Liver (tissue), 9 donors: Measurements from ENCODE around the gene SEMA4G. TPM values are rescaled to one million over a fixed set of nuclear protein-coding genes. Genes with fewer than 3 reads are reported as not detected.

ENCODE experiments used
- DNase-seq: peaks from one replicate; pipeline ENCODE4 v3.0.0-alpha.2; 2017; ENCODE audit warnings: low spot score
- H3K27ac ChIP-seq, 2 donors: one replicate each; pipeline ENCODE4 v1.7.0; 2013; ENCODE audit warnings: inconsistent platforms in 2 of 2, low read length in 2 of 2, control low read depth in 1 of 2, low read depth in 1 of 2, mild to moderate bottlenecking in 1 of 2
- H3K27me3 ChIP-seq, 4 donors: one replicate each; pipeline versions ENCODE4 v1.6.1 to v1.7.0; 2013; ENCODE audit warnings: low read length in 3 of 4, inconsistent platforms in 1 of 4, mild to moderate bottlenecking in 1 of 4, moderate library complexity in 1 of 4; ENCODE audit not compliant: control insufficient read depth in 4 of 4, insufficient read depth in 4 of 4
- H3K36me3 ChIP-seq, 4 donors: one replicate each; pipeline versions ENCODE4 v1.6.1 to v1.7.0; 2013; ENCODE audit warnings: low read length in 3 of 4, mild to moderate bottlenecking in 3 of 4, low read depth in 1 of 4, moderate library complexity in 1 of 4; ENCODE audit not compliant: control insufficient read depth in 4 of 4, insufficient read depth in 3 of 4
- H3K4me1 ChIP-seq, 4 donors: one replicate each; pipeline versions ENCODE4 v1.6.1 to v1.7.0; 2013; ENCODE audit warnings: low read length in 3 of 4, mild to moderate bottlenecking in 3 of 4, moderate library complexity in 1 of 4; ENCODE audit not compliant: control insufficient read depth in 4 of 4, insufficient read depth in 4 of 4
- H3K4me3 ChIP-seq, 3 donors: one replicate each; pipeline versions ENCODE4 v1.6.1 to v1.7.0; 2013; ENCODE audit warnings: low read length in 3 of 3, control low read depth in 1 of 3, low read depth in 1 of 3, mild to moderate bottlenecking in 1 of 3
- H3K9ac ChIP-seq, 2 donors: one replicate each; pipeline ENCODE4 v1.7.0; 2013; ENCODE audit warnings: low read length in 2 of 2, mild to moderate bottlenecking in 2 of 2, moderate library complexity in 2 of 2, control low read depth in 1 of 2, low read depth in 1 of 2
- H3K9me3 ChIP-seq, 4 donors: one replicate each; pipeline versions ENCODE4 v1.6.1 to v1.7.0; 2013; ENCODE audit warnings: low read length in 3 of 4; ENCODE audit not compliant: control insufficient read depth in 4 of 4
- FOXA2 ChIP-seq: IDR thresholded peaks from 2 replicates; pipeline ENCODE4 v1.6.1; 2016; ENCODE audit warnings: antibody characterized with exemption
- GABPA ChIP-seq, 2 donors: IDR thresholded peaks in 1 of 2; conservative IDR thresholded peaks in 1 of 2; 2 replicates each; pipeline ENCODE4 v1.6.1; 2016; ENCODE audit warnings: antibody characterized with exemption in 2 of 2, mild to moderate bottlenecking in 1 of 2, moderate library complexity in 1 of 2
- HNF4A ChIP-seq, 2 donors: conservative IDR thresholded peaks; 2 replicates each; pipeline ENCODE4 v1.6.1; 2016; ENCODE audit warnings: antibody characterized with exemption in 2 of 2, mild to moderate bottlenecking in 2 of 2
- HNF4G ChIP-seq: IDR thresholded peaks from 2 replicates; pipeline ENCODE4 v1.6.1; 2016; ENCODE audit warnings: antibody characterized with exemption
- JUND ChIP-seq, 2 donors: IDR thresholded peaks; 2 replicates each; pipeline ENCODE4 v1.6.1; 2016; ENCODE audit warnings: antibody characterized with exemption in 2 of 2
- NR2F2 ChIP-seq: IDR thresholded peaks from 2 replicates; pipeline ENCODE4 v1.6.1; 2016; ENCODE audit warnings: antibody characterized with exemption
- RAD21 ChIP-seq, 2 donors: IDR thresholded peaks; 2 replicates each; pipeline ENCODE4 v1.6.1; 2016; ENCODE audit warnings: antibody characterized with exemption in 2 of 2, mild to moderate bottlenecking in 2 of 2
- RXRA ChIP-seq, 2 donors: IDR thresholded peaks; 2 replicates each; pipeline ENCODE4 v1.6.1; 2017 to 2018; ENCODE audit warnings: antibody characterized with exemption in 2 of 2, mild to moderate bottlenecking in 1 of 2
- SP1 ChIP-seq: IDR thresholded peaks from 2 replicates; pipeline ENCODE4 v1.6.1; 2018; ENCODE audit warnings: antibody characterized with exemption, mild to moderate bottlenecking
- YY1 ChIP-seq: IDR thresholded peaks from 2 replicates; pipeline ENCODE4 v1.6.1; 2016; ENCODE audit warnings: antibody characterized with exemption, mild to moderate bottlenecking
- WGBS: extraction: QIAGEN DNeasy Blood & Tissue Kit; methylation state at CpG from one replicate; pipeline ENCODE4 v1.1.7; 2013; 5-methylcytosine and 5-hydroxymethylcytosine counted together
- polyA plus RNA-seq, 2 donors: library from polyadenylated mRNA; stranded (reverse) in 1 of 2; unstranded in 1 of 2; fragments of 200-250 nt in 1 of 2; fragments of >200 nt in 1 of 2; fragmentation: Nextera tagmentation in 1 of 2; extraction: Ambion mirVana in 1 of 2; gene quantifications; one replicate each; pipeline versions ENCODE4 v1.2.1 to v1.2.3, GENCODE V29; 2013 to 2015
- total RNA-seq, 2 donors: library from RNA; depleted of rRNA; stranded (reverse); fragments of >200 nt; gene quantifications; one replicate each; pipeline ENCODE4 v1.2.3, GENCODE V29; 2014
- TF ChIP-seq, protein P1 (sequence below): IDR thresholded peaks from 2 replicates; pipeline ENCODE4 v1.6.1; 2016; ENCODE audit warnings: antibody characterized with exemption
- TF ChIP-seq, protein P2 (sequence below): fragments of 150-350 bp; IDR thresholded peaks from 2 replicates; pipeline ENCODE4 v1.5.1; 2017; ENCODE audit warnings: improper control_type of control experiment, low read depth, low read length; ENCODE audit not compliant: missing input control
- TF ChIP-seq, protein P3 (sequence below): IDR thresholded peaks from 2 replicates; pipeline ENCODE4 v1.6.1; 2016; ENCODE audit warnings: antibody characterized with exemption
- donor health status: healthy.
- donor health status: healthy.
- donor health status: healthy.
- donor health status: healthy.
- donor health status: healthy.

SEMA4G gene
- total and polyA plus RNA-seq, 4 donors = 13.9 to 56.0 (median 30.2) TPM

DNA sequence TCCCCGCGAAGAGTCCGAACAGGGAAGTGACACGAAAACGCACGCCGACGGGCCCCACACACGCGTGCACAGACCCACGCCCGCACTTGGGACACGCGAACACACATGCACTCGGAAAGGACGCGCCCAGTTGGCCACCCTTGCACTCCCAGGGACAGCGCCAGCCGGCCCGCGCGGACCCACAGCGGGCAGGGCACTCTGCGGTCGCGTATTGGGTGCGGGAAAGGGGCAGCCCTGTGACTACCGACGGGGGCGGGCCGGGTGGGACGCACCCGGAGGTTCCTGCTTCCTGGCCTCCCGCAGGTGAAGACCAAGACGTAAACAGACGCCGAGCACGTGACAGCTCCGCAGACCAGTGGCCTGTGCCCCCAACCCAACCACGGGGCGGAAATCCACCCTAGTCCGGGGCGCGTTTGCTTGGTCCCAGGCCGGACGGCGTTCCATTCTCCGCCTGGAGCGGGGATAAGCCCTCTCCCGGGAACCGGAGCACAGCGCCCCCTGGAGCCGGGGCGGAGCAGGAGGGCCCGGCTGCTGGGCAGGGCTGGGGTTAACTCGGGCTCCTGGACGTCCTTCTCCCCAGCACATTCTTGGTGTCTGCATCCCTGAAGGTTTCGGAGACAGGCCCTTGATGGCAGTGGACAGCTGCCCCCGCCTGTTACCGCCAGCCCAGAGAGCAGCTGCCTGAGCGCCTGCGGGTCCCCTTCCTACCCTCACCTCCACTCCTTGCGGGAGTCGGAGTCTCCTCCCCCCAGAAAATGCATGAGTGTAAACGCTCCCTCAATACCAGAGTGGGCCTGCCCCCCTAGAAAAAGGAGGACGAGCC, 28.3 kb downstream of the SEMA4G start:
- Histone ChIP-seq H3K9ac (peak overlapping the region; percentile 36 to 57), H3K27me3 (no peaks in the 10 kb centered on the region), H3K36me3 (peaks cover 0 to 8% (median 0%) of the 10 kb centered on the region in 4 donors), H3K27ac (peak overlapping the region; percentile 94), H3K9me3 (no peaks in the 10 kb centered on the region), H3K4me3 (peak overlapping the region; percentile 68 to 81 (median 75)), H3K4me1 (peaks cover 0 to 30% (median 17%) of the 10 kb centered on the region in 4 donors)
- TF ChIP-seq SP1 = peak; percentile 37
- TF ChIP-seq, protein P1, sequence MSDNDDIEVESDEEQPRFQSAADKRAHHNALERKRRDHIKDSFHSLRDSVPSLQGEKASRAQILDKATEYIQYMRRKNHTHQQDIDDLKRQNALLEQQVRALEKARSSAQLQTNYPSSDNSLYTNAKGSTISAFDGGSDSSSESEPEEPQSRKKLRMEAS = peak; percentile 12
- TF ChIP-seq, protein P2, sequence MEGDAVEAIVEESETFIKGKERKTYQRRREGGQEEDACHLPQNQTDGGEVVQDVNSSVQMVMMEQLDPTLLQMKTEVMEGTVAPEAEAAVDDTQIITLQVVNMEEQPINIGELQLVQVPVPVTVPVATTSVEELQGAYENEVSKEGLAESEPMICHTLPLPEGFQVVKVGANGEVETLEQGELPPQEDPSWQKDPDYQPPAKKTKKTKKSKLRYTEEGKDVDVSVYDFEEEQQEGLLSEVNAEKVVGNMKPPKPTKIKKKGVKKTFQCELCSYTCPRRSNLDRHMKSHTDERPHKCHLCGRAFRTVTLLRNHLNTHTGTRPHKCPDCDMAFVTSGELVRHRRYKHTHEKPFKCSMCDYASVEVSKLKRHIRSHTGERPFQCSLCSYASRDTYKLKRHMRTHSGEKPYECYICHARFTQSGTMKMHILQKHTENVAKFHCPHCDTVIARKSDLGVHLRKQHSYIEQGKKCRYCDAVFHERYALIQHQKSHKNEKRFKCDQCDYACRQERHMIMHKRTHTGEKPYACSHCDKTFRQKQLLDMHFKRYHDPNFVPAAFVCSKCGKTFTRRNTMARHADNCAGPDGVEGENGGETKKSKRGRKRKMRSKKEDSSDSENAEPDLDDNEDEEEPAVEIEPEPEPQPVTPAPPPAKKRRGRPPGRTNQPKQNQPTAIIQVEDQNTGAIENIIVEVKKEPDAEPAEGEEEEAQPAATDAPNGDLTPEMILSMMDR = peak; percentile 68
- TF ChIP-seq HNF4G = no peak
- no peak for TF ChIP-seq NR2F2
- TF ChIP-seq, protein P3, sequence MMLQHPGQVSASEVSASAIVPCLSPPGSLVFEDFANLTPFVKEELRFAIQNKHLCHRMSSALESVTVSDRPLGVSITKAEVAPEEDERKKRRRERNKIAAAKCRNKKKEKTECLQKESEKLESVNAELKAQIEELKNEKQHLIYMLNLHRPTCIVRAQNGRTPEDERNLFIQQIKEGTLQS = no peak
- no peak for TF ChIP-seq GABPA (IDR thresholded peaks at IDR 0.05 in 1 of 2, conservative IDR thresholded peaks at IDR 0.05 in 1 of 2)
- TF ChIP-seq FOXA2 = no peak
- TF ChIP-seq RAD21 (IDR thresholded peaks at IDR 0.05) = peak; percentile 43 to 55
- peak; percentile 39 for TF ChIP-seq YY1
- TF ChIP-seq HNF4A (conservative IDR thresholded peaks at IDR 0.05) = peak; percentile 7 to 33
- no peak for TF ChIP-seq JUND (IDR thresholded peaks at IDR 0.05)
- under 1% methylated on average over 66 of the region's 66 CpGs for WGBS
- peak; percentile 86 for DNase-seq

DNA sequence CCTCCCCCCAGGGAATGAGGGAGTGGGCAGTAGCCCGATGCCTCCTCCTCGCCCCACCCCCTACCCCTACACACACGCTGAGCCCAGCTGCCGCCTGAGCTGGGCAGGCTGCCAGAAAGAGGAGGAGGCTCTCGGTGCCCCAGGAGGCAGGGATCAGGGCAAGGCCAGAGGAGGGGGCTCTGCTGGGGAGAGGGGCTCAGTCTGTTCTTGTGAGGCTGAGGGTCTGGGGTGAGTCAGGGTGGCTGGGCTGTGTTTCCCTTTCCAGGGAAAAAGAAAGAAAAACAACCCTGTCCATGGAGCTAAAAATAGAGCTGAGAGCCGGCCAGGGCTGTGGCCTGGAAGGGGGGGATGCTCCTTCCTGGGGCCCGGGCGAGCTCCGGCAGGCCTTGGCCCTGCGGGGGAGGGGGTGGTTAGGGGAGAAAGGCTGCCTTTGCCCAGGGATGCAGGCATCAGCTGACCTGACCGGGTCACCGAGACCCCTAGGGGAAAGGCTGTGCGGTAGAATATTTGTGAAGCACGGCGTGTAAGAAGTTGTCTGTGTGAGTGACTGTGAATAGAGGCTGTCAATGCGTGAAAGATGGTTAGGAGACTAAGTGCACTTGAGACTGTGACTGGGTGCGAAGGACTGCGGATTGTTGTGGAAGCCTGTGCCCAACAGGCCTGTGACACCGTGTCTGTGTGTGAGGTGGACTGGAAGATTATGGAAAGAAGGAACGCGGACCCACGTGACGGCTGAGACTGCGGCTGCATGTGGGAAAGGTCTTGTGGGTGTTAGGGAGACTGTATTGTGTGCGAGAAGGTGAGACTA, 29.1 kb downstream of the SEMA4G start:
- TF ChIP-seq NR2F2 (peak; percentile 65), RXRA (IDR thresholded peaks at IDR 0.05) (peak in 1 of 2 donors; percentile 2)
- TF ChIP-seq, protein P3 = no peak
- no peaks in the 10 kb centered on the region for H3K27me3 ChIP-seq
- 6% methylated on average over 25 of the region's 25 CpGs for WGBS
- no peaks in the 10 kb centered on the region for H3K9me3 ChIP-seq
- peak overlapping the region; percentile 94 for H3K27ac ChIP-seq
- peaks cover 0 to 5% (median under 1%) of the 10 kb centered on the region in 4 donors for H3K36me3 ChIP-seq
- H3K4me1 ChIP-seq = peaks cover 0 to 30% (median 17%) of the 10 kb centered on the region in 4 donors
- peak overlapping the region; percentile 68 to 81 (median 75) for H3K4me3 ChIP-seq
- H3K9ac ChIP-seq = peak overlapping the region; percentile 36 to 57
- DNase-seq = peak; percentile 85
